HEK293T (cell line): ENCODE measurements around the gene FAM217B.

Experiments used
- BHLHE40 ChIP-seq: fragments of 450-650 bp; IDR thresholded peaks from 2 replicates; pipeline ENCODE4 v1.6.1; 2016; ENCODE audit warnings: mild to moderate bottlenecking, moderate library complexity, borderline replicate concordance
- CTBP1 ChIP-seq: fragments of 450-650 bp; IDR thresholded peaks from 2 replicates; pipeline ENCODE4 v1.6.1; 2016; ENCODE audit warnings: borderline replicate concordance
- ELF4 ChIP-seq: fragments of 450-650 bp; IDR thresholded peaks from 2 replicates; pipeline ENCODE4 v1.6.1; 2017; ENCODE audit warnings: antibody characterized with exemption
- FOXA1 ChIP-seq: fragments of 450-650 bp; IDR thresholded peaks from 2 replicates; pipeline ENCODE4 v1.6.1; 2016; ENCODE audit warnings: mild to moderate bottlenecking
- FOXK2 ChIP-seq: fragments of 450-650 bp; IDR thresholded peaks from 2 replicates; pipeline ENCODE4 v1.6.1; 2016; ENCODE audit warnings: mild to moderate bottlenecking
- NFRKB ChIP-seq: fragments of 450-650 bp; IDR thresholded peaks from 2 replicates; pipeline ENCODE4 v1.6.1; 2016; ENCODE audit warnings: mild to moderate bottlenecking, moderate library complexity
- SP1 ChIP-seq: fragments of 450-650 bp; IDR thresholded peaks from 2 replicates; pipeline ENCODE4 v1.6.1; 2017
- SUZ12 ChIP-seq: fragments of 450-650 bp; IDR thresholded peaks from 2 replicates; pipeline ENCODE4 v1.6.1; 2016; ENCODE audit warnings: mild to moderate bottlenecking
- TARDBP ChIP-seq: fragments of 450-650 bp; IDR thresholded peaks from 2 replicates; pipeline ENCODE4 v1.6.1; 2016
- ZNF384 ChIP-seq: fragments of 450-650 bp; IDR thresholded peaks from 2 replicates; pipeline ENCODE4 v1.6.1; 2016

GRCh38 chr20:59903621-59904020 lies 36.6 kb upstream of the FAM217B start:
- no peak for TF ChIP-seq SUZ12
- no peak for TF ChIP-seq CTBP1
- TF ChIP-seq BHLHE40, result no peak
- no peak for TF ChIP-seq FOXK2
- no peak for TF ChIP-seq ELF4
- no peak for TF ChIP-seq TARDBP
- no peak for TF ChIP-seq ZNF384
- TF ChIP-seq NFRKB, result no peak
- no peak for TF ChIP-seq FOXA1
- no peak for TF ChIP-seq SP1
